H54 (cell line): ENCODE data around the gene PAM.

ENCODE experiments used
- DNase-seq: peaks from one replicate; pipeline ENCODE4 v3.0.0; 2011; ENCODE audit warnings: low spot score, mixed read lengths; ENCODE audit not compliant: insufficient read length
- FAIRE-seq: peaks from 3 replicates; lab custom pipeline; 2011; peaks lifted over from hg19 to GRCh38; lab: Jason Lieb, UNC
- POLR2A ChIP-seq: IDR thresholded peaks from 2 replicates; pipeline ENCODE4 v1.6.1; 2011; ENCODE audit warnings: low read depth, mild to moderate bottlenecking, low read length

The PAM gene

DNA sequence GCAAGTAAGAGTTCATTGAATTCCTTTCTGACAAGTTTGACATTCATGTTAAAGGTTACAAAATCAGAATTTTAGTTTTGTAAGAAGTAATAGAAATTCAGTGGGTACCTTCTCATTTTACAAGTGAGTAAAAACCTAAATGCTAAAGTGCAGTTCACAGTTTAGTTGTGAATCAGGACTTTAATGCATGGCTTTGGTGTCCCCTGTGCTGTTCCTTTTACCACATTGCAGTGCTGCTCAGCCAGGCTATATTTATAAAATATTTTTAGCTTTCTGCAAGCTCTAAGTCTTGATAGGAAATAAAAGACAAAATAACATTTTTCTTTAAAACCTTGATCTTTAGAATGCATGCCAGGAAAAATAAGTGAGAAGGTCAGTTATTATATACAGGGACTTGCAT is 26.3 kb downstream of the PAM start:
- no peak for DNase-seq
- no peak for FAIRE-seq
- TF ChIP-seq POLR2A: no peak

GRCh38 chr5:102781786-102782185 is 26.7 kb downstream of the PAM start:
- FAIRE-seq (peak; percentile 73), DNase-seq (no peak)
- TF ChIP-seq POLR2A: no peak

- FAIRE-seq: no peak
- TF ChIP-seq POLR2A: no peak
- no peak for DNase-seq
Measured at GRCh38 chr5:102782217-102782872, 27.2 kb downstream of the PAM start.

DNA sequence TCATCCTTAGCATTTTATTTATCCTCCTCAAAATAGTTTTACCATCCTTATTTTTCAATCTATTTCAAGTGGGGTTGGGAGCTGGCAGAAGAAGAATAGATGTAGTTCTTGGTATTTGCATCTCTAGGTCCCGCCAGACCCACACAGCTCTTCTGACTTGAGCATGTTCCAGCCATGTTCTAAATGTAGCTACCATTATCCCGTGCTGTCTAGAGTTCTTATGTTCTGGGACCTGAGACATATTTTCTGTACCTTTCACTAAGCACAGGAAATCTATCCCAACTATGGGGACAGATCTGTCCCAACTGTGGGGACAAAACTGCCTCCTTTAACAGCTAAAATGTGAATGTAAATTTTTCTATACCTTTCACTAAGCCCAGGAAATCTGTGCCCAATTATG is 32.0 kb downstream of the PAM start:
- no peak for TF ChIP-seq POLR2A
- DNase-seq (no peak), FAIRE-seq (peak; percentile 20)

GRCh38 chr5:102788788-102789187 is 33.7 kb downstream of the PAM start:
- no peak for FAIRE-seq
- no peak for TF ChIP-seq POLR2A
- DNase-seq: no peak

GRCh38 chr5:102789469-102789868 is 34.4 kb downstream of the PAM start:
- DNase-seq (no peak), FAIRE-seq (no peak)
- no peak for TF ChIP-seq POLR2A

- DNase-seq (no peak), FAIRE-seq (no peak)
- no peak for TF ChIP-seq POLR2A
Measured at GRCh38 chr5:102790748-102791147, 35.6 kb downstream of the PAM start.

DNA sequence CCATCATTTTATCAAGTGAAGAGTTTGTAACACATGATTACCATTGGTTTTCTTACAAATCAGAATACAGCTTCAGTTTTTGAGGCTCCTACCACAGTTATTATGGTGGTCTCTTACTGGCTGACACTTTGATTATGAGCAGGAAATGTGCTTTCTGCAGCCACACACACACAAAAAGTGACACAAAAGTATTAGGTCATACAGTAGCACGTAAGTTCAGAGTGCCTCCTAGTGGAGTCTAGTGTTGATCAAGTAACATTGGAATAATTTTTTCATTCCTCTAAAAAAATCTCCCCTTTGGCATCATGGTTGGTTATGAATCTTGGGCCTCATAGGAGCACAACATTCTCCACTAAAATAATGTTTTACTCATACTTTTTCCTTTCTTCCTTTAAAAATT is 37.6 kb downstream of the PAM start:
- no peak for DNase-seq
- no peak for TF ChIP-seq POLR2A
- peak; percentile 77 for FAIRE-seq

DNA sequence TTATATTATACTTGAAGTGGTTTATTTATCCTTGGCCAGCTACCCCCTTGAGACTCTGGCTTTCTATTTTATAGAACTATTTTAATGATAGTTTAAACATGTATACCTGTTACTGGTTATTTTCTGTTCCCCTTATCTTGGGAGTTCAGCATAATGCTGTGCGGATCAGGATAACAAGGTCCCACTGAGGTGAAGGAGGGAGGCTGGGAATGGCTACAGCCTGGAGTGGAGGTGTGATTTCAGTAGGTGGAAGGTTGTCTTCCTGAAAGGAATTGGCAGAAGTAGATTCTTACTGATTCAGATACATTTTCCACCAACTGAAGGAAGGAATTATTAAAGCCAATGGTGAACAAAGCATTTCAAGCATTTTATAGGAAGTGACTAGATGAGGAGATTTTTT is 38.9 kb downstream of the PAM start:
- no peak for FAIRE-seq
- no peak for DNase-seq
- TF ChIP-seq POLR2A: no peak

DNA sequence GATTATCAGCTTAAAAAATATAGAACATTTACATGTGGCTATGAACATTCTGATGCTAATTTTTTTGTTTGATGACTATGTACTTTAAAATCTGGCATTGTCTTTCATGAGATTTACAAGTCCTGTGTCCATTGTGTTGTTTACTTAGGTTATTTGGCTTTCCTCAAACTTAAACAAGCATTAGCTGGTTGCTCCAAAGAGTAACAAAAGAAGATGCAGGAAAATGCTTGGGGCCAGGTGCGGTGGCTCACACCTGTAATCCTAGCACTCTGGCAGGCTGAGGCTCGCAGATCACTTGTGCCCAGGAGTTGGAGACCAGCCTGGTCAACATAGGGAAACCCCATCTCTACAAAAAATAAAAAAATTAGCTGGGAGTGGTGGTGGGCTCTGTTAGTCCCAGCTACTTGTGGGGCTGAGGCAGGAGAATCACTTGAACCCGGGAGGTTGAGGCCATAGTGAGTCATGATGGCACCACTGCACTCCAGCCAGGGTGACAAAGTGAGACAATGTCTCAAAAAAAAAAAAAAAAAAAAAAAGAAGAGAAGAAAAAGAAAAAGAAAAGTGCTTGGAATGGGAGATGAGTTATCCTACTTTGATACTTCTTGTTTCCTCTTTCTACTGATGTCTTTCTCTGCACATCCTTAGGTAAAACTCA is 39.7 kb downstream of the PAM start:
- FAIRE-seq (no peak), DNase-seq (no peak)
- no peak for TF ChIP-seq POLR2A

- TF ChIP-seq POLR2A: no peak
- DNase-seq: no peak
- no peak for FAIRE-seq
Measured at GRCh38 chr5:102795526-102795925, 40.4 kb downstream of the PAM start.

GRCh38 chr5:102796009-102796408 is 40.9 kb downstream of the PAM start:
- no peak for DNase-seq
- TF ChIP-seq POLR2A: no peak
- FAIRE-seq: peak; percentile 57

DNA sequence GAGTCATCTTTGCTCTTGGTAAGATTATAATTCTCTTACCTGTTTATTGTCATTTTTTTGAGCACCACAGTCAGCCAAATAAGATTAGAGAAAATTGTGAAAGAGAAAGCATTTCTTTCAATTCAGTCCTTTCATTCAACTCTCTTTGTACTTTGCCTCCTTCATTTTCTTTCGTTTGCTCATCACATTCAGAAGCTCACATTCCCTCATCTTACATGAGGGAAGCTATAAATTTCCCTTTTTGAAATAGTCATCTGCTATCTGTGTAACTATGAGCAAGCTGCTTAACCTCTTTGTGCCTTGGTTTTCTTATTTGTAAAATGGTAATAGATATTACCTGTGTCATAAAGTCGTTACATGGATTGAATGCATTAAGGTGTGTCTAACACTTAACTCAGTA is 41.4 kb downstream of the PAM start:
- no peak for TF ChIP-seq POLR2A
- DNase-seq: no peak
- peak; percentile 36 for FAIRE-seq

DNA sequence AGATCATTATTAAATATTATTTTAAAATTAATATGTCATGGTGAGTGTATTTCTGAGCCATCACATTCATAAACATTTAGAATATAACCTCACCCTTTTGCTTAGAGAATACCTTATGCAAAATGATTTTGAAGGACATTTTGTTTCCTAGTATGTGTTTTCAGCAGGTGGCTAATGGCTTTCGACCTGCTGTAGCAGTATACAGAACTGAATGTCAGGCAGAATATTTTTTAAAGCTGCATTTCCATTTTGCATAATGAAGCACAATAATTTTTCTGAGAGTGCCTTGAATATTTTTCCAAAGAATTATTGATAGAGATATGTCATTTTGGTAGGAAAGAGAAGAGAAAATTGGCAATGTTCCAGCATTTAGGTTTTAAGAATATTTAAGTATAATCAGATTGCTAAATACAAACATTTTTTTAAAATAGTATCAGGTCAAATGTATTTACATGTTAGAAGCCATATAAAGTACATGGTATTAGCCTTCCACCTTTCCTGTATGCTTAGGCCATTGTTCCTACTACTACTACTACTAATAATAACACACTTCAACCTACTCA is 42.3 kb downstream of the PAM start:
- no peak for FAIRE-seq
- no peak for TF ChIP-seq POLR2A
- DNase-seq: no peak

DNA sequence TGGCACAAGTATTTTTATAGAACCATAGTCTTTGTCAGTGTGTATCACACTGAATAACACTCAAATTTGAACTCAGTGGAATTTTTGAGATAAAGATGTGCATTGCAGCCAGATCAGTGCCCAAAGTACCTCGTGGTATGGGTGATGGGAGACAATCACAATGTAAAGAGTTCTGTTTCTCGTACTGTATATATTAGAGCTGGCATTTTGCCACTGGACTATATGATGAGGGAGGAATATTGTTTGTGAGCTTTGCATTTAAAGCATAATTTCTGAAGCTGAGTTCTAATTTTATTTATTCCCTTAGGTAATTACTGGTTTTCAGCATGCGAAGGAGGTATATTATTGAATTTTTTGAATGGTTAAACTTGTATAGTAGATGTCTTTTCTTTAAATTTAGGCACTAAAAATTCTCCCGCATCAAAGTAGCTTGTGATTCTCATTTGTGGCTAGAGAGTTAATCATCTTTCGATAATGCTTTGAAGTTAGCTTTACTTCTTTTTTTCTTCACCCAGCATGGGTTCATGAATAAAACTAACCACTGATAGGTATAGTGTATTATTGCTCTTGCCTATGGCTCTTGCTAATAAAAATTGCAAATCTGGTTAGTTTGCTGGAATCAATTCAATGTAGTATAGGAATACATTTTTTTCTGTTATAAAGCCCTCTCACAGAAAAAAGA is 43.1 kb downstream of the PAM start:
- no peak for FAIRE-seq
- TF ChIP-seq POLR2A: no peak
- no peak for DNase-seq
